Keratinocyte (primary cell): ENCODE data around the gene CTDSP2.

ENCODE experiments used
- CTCF ChIP-seq, 3 experiments: IDR thresholded peaks in 1 of 3; conservative IDR thresholded peaks in 1 of 3; optimal IDR thresholded peaks in 1 of 3; 2 replicates in 2 of 3; 3 replicates in 1 of 3; pipeline versions ENCODE3 to v1.5.1; 2011; ENCODE audit warnings: low read length in 3 of 3, mild to moderate bottlenecking in 3 of 3, moderate library complexity in 2 of 3, control low read depth in 1 of 3, inconsistent platforms in 1 of 3; ENCODE audit not compliant: insufficient read depth in 2 of 3; ENCODE audit errors: extremely low read depth in 1 of 3
- EZH2 ChIP-seq: IDR thresholded peaks from one replicate; pipeline ENCODE4 v1.6.1; 2012; ENCODE audit warnings: inconsistent platforms, mild to moderate bottlenecking, low read length, moderate library complexity

GRCh38 chr12:57852620-57853500, 6.3 kb upstream of the CTDSP2 start:
- TF ChIP-seq EZH2 (no peak), CTCF (optimal IDR thresholded peaks at IDR 0.05 in 1 of 3, IDR thresholded peaks at IDR 0.05 in 1 of 3, conservative IDR thresholded peaks at IDR 0.05 in 1 of 3; ENCODE audit: extremely low read depth in 1 of 3, insufficient read depth in 2 of 3, low read length in 3 of 3) (no peak)
